Colon (tissue), 2 donors: Measurements from ENCODE around the gene SPECC1.
"Not testable (repeated sequence)": the region's sequence is repeated elsewhere in the genome, so short reads cannot be mapped to it uniquely, and the experiment has no call there.

Experiments used
- FAIRE-seq: peaks from 2 replicates; lab custom pipeline; 2012; peaks lifted over from hg19 to GRCh38; lab: Jason Lieb, UNC
- donor health status: control.
- donor health status: control.

The SPECC1 gene

GRCh38 chr17:20320535-20321229 is 311.5 kb downstream of the SPECC1 start:
- not testable (repeated sequence) for FAIRE-seq

- FAIRE-seq, result not testable (repeated sequence)
These were observed 312.2 kb downstream of the SPECC1 start for GRCh38 chr17:20321357-20321756.

DNA sequence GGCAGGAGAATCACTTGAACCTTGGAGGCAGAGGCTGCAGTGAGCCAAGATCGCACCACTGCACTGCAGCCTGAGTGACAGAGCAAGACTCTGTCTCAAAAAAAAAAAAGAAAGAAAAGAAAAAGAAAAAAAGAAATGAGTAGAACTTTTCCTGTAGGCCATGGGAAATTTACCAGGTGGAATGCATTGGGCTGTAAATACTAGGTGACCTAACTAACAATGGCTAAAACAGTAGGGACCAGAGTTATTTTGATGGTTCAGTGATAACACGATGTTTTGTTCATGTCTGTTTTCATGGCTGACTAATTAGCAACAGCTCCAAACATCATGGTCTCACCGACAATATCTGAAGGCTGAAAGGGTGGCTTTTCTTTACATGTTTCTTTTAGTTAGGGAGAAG is 318.6 kb downstream of the SPECC1 start:
- FAIRE-seq, result not testable (repeated sequence)

DNA sequence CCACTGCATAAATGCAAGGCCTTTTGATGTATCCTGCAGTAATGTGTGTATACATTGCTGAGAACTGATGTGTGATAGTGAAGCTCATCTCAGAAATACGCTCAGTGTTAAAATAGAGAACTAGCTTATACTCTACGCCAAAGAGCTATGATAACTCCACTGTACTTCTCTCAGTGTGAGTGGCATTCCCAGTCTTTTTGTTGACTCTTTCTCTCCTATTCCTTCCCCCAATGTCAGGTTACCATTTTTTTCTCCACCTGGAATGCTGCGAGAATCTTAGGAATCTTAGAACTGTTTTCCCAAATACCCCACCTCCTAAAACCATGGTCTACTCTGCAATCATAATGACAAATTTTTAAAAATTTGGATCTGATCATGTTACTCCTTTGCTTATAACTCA is 342.2 kb downstream of the SPECC1 start:
- not testable (repeated sequence) for FAIRE-seq

DNA sequence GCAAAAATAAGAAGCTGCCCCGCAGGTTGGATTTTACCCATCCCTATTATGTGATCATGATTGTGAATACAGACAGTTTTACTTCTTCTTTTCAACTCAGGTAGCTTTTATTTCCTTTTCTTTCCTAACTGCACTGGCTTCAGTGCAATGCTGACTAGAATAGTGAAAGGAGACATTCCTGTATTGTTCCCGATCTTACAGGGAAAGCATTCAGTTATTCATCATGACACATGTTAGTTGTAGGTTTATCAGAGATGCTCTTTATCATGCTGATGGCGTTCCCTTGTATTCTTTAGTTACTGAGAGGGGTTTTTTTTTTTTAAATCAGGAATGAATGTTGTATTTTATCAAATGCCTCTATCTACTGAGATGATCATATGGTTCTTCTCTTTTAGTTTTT is 343.4 kb downstream of the SPECC1 start:
- not testable (repeated sequence) for FAIRE-seq

- FAIRE-seq, result not testable (repeated sequence)
These were observed 354.7 kb downstream of the SPECC1 start for GRCh38 chr17:20363846-20364245.
